Thoracic aorta (tissue), 2 donors: ENCODE results near the gene PHACTR1. TPM values are rescaled to one million over a fixed set of nuclear protein-coding genes. Genes with fewer than 3 reads are reported as not detected.
A peak's percentile ranks its signal among the peaks of the same experiment; 100 is the strongest.

Source experiments
- ATAC-seq: fragments of 150-250 bp; one replicate; pipeline ENCODE4 v1.8.0; 2017; ENCODE audit warnings: low read depth; ENCODE audit not compliant: insufficient number of reproducible peaks, low FRiP score
- DNase-seq: peaks from one replicate; pipeline ENCODE4 v3.0.0-alpha.2; 2020; ENCODE audit warnings: low spot score
- H3K27ac ChIP-seq, 2 donors: fragments of 200-600 bp; sonication (generic); 1 replicate in 1 of 2; 2 replicates in 1 of 2; pipeline ENCODE4 v1.5.1; 2016; ENCODE audit warnings: mild to moderate bottlenecking in 2 of 2, moderate library complexity in 2 of 2
- H3K27me3 ChIP-seq: fragments of 200-600 bp; sonication (generic); replicated peaks from 2 replicates; pipeline ENCODE4 v1.6.0; 2016; ENCODE audit warnings: mild to moderate bottlenecking; ENCODE audit not compliant: insufficient read depth
- H3K36me3 ChIP-seq: fragments of 200-600 bp; sonication (generic); one replicate; pipeline ENCODE4 v1.5.1; 2016
- H3K4me1 ChIP-seq, 2 donors: fragments of 200-600 bp; sonication (generic); 1 replicate in 1 of 2; 2 replicates in 1 of 2; pipeline versions ENCODE4 v1.5.1 to v1.6.0; 2016; ENCODE audit warnings: low read depth in 2 of 2, mild to moderate bottlenecking in 1 of 2; ENCODE audit not compliant: control insufficient read depth in 1 of 2
- H3K4me3 ChIP-seq: fragments of 200-600 bp; sonication (generic); 2 replicates; pipeline ENCODE4 v1.5.1; 2016; ENCODE audit warnings: mild to moderate bottlenecking
- H3K9me3 ChIP-seq: fragments of 200-600 bp; sonication (generic); 2 replicates; pipeline ENCODE4 v1.5.1; 2016
- CTCF ChIP-seq: fragments of 200-600 bp; sonication (generic); IDR thresholded peaks from one replicate; pipeline ENCODE4 v1.5.1; 2019; ENCODE audit warnings: antibody characterized with exemption
- total RNA-seq, 2 donors: library from RNA; depleted of rRNA; stranded (reverse); fragments of >200 nt; gene quantifications; one replicate each; pipeline versions ENCODE4 v1.1.0 to v1.2.3, GENCODE V29; 2016

Gene PHACTR1
- total RNA-seq, 2 donors from 2014 or later = 42.9 to 69.1 TPM

DNA sequence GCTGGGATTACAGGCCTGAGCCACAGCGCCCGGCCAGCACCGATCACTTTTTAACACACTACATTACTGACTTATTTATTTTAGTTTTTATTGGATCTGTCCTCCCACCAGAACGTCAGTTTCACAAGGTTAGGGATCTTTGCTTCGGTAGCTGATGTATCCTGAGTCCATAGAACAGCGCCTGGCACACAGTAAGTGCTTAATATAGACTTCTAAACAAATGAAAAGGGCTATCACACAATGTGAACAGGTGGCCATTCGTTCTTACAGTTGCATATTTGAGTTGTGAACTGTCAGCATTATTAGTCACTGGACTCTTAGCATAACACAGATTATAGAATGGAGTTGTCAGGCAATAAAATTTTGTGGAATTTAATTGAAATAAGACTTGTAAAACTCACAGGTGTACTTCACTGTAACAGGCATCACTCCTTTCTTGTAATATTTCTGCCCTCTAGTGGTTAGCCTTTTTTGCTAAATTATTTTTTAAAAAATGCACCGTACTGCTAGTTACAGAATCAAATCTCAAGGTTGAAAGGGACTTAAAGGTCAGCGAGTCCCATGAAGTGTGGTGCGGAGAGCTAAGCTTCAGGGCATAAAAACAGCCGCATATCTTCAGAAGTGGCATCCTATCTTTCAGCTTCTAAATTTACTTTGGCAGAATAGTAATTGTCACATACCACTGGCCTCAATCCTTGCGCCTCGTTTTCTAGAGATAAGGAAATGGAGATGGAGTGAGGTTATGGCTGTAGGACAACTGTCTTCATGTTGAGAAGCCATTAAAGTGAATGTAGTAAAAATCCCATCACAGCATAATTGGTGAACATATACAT lies 615.2 kb downstream of the PHACTR1 start:
- Histone ChIP-seq H3K36me3 (no peaks in the 10 kb centered on the region), H3K27me3 (no peaks in the 10 kb centered on the region), H3K4me1 (peaks cover 7% of the 10 kb centered on the region in 2 donors), H3K27ac (no peak overlapping the region), H3K9me3 (no peaks in the 10 kb centered on the region), H3K4me3 (no peak overlapping the region)
- DNase-seq (no peak), ATAC-seq (no peak)
- peak; percentile 69 for TF ChIP-seq CTCF

- H3K4me3 ChIP-seq = no peak overlapping the region
- H3K4me1 ChIP-seq = peaks cover 2 to 7% of the 10 kb centered on the region in 2 donors
- no peaks in the 10 kb centered on the region for H3K36me3 ChIP-seq
- ATAC-seq (no peak), DNase-seq (no peak)
- no peaks in the 10 kb centered on the region for H3K9me3 ChIP-seq
- no peak overlapping the region for H3K27ac ChIP-seq
- H3K27me3 ChIP-seq = no peaks in the 10 kb centered on the region
- no peak for TF ChIP-seq CTCF
Observed at GRCh38 chr6:13332349-13332706, 615.8 kb downstream of the PHACTR1 start.

GRCh38 chr6:13334953-13335352 lies 618.4 kb downstream of the PHACTR1 start:
- no peak for TF ChIP-seq CTCF
- Histone ChIP-seq H3K36me3 (no peaks in the 10 kb centered on the region), H3K27me3 (no peaks in the 10 kb centered on the region), H3K4me3 (no peak overlapping the region), H3K27ac (no peak overlapping the region), H3K4me1 (no peaks in the 10 kb centered on the region), H3K9me3 (no peaks in the 10 kb centered on the region)
- no peak for ATAC-seq
- DNase-seq = no peak

DNA sequence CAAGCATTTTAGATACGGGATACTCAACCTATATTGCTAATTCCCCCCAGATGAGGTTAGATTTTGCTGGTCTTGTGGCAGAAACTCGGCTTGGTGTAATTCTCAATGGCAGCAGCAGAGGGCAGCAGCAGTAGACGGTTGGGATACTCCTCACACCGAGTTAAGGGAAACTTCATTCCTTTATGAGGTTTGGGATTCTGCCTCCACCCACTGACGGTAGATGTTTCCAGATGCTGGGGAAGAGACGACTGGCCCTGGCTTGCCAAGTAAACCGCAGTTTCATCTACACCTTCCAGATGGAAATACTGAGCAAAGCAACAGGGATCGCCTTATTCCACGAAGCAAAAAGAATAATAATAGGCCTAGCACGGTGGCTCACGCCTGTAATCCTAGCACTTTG lies 620.0 kb downstream of the PHACTR1 start:
- Histone ChIP-seq H3K9me3 (no peaks in the 10 kb centered on the region), H3K27me3 (no peaks in the 10 kb centered on the region), H3K4me1 (no peaks in the 10 kb centered on the region), H3K4me3 (no peak overlapping the region), H3K27ac (no peak overlapping the region), H3K36me3 (no peaks in the 10 kb centered on the region)
- ATAC-seq (no peak), DNase-seq (peak; percentile 47)
- TF ChIP-seq CTCF = peak; percentile 94

DNA sequence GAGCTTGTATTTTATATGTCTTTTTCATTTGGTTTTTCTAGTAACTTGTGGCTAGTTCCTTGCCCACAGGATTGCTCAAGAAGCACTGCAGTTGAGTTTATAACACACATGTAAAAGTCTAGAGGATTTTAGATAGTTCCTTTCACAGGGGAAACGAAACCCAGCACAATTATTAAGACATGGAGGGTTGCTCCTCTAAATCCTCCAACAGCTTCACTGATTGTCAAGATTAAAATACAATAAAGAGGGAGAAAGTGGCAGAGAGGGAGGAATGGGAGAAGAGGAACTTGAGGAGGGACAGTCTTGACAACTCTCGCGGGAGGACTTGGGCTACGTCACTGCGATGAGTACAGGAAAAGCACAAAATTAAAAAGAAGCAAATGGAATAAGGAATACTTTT lies 621.5 kb downstream of the PHACTR1 start:
- H3K4me1 ChIP-seq = no peaks in the 10 kb centered on the region
- DNase-seq (no peak), ATAC-seq (no peak)
- no peaks in the 10 kb centered on the region for H3K27me3 ChIP-seq
- no peak for TF ChIP-seq CTCF
- no peaks in the 10 kb centered on the region for H3K36me3 ChIP-seq
- H3K4me3 ChIP-seq = no peak overlapping the region
- H3K9me3 ChIP-seq = no peaks in the 10 kb centered on the region
- no peak overlapping the region for H3K27ac ChIP-seq
